Ammon's horn (tissue), 1 donor: ENCODE measurements around the gene BDKRB1.
A peak's percentile ranks its signal among the peaks of the same experiment; 100 is the strongest.
"Not testable (repeated sequence)": the region's sequence is repeated elsewhere in the genome, so short reads cannot be mapped to it uniquely, and the experiment has no call there.

ENCODE experiments used
- DNase-seq: peaks from one replicate; pipeline ENCODE4 v3.0.0-alpha.2; 2016; ENCODE audit warnings: low spot score

Gene BDKRB1

DNA sequence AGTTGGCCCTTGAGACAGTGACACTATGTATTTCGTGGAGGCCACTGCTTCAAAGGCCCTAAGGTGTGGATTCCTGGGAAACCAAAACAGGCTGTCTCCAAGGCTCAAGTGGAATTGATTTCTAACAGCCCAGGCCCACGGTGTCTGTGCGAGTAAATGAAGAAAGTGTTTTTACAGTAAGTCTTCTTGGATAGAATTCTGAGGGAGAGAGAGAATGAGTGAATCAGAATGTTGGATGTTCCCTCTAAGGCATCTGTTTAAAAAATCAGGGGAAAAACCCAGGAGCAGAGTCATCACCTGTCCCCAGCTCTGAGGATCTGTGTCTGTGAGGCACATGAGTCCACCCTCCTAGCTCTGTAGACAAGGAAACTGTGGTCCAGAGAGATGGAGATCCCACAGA lies 22.3 kb upstream of the BDKRB1 start:
- no peak for DNase-seq

DNA sequence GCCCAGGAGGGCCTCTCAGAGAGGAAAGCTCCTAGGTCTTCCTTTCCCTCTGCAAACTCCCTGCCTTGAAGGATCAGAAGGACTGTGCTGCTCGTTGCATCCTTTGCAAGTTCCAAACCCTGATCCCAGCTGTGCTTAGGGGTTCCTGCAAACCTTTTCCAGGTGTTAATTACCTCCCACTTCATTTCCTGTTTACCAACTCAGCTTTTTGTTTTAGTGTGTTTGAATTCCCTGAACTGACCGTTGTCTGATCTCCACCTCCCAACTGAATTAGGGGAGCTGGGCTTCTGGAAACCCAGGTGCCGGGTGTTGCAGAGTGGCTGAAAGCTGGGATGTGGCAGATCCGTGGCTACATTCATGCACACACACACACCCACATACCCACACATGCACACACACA lies 20.6 kb upstream of the BDKRB1 start:
- no peak for DNase-seq

DNA sequence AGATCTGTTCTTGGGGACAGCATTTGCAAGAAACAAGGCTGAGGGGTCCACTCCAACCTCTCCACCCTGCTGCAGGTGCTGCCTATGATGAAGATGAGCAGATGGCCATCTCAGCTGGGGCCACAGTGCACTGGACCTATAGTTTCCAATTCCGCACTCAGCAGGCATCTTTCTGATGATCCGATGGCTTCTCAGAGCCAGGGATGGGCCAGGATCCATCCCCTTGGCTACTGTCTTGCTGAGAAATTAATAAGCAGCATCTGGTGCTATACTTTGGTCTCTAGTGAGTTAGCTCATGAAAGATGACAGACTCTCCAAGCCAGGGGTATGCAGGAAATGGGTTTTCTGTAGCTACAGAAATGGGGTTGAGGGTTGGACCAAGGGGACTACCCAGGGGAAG lies 18.4 kb upstream of the BDKRB1 start:
- DNase-seq = no peak

DNA sequence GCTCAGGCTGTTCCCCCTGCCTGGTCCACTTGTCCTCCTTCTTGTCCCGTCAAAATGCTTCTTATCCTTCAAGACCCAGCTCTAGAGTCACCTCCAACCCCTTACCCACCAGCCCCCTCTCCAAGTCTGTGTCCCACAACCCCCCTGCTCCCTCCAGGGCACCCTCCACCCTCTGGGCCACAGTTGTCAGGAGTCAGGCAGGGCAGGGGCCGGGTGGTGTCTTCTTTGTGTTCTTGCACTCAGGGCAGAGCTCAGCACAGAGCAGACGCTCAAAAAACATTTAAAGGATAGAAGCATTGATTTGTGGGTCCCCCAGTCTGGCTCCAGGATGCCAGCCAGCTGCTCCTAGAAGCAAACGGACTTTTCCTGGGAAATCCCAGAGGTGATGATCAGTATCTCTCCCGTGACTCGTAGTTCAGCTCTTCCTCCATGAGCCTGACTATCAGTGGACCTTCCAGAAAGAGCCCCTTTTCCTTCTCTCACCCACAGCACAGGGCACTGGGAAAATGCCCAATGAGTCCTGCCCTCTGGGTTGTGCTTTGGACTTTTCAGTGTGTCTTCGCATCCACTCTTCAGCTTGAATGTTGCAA lies 17.2 kb upstream of the BDKRB1 start:
- DNase-seq = no peak

DNA sequence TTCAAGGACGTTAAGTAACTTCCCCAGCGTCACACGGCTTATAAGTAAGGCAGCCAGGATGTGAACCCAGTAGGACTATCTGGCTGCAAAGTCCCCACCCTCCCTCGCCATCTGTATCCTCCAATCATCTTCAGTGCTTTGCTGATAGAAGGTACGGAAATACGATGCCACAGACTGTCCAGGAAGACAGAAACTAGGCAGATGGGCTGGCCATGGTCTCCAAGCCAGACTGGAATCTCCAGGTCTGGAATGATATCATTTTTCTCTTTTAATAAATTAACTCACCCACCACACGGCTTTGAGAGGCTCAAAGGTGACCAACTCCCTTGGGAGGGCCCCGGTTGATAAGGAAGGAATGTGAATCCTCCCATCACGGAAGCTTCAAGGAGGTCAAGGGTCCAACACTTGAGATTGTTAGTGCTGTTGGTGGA lies 16.3 kb upstream of the BDKRB1 start:
- no peak for DNase-seq

DNA sequence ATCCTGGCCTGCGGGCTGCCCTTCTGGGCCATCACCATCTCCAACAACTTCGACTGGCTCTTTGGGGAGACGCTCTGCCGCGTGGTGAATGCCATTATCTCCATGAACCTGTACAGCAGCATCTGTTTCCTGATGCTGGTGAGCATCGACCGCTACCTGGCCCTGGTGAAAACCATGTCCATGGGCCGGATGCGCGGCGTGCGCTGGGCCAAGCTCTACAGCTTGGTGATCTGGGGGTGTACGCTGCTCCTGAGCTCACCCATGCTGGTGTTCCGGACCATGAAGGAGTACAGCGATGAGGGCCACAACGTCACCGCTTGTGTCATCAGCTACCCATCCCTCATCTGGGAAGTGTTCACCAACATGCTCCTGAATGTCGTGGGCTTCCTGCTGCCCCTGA lies 15.4 kb upstream of the BDKRB1 start:
- no peak for DNase-seq

DNA sequence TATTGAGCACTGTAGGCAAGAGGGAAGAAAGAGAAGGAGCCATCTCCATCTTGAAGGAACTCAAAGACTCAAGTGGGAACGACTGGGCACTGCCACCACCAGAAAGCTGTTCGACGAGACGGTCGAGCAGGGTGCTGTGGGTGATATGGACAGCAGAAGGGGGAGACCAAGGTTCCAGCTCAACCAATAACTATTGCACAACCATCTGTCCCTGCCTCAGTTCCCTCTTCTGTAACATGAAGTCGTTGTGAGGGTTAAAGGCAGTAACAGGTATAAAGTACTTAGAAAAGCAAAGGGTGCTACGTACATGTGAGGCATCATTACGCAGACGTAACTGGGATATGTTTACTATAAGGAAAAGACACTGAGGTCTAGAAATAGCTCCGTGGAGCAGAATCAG lies 13.9 kb upstream of the BDKRB1 start:
- no peak for DNase-seq

DNA sequence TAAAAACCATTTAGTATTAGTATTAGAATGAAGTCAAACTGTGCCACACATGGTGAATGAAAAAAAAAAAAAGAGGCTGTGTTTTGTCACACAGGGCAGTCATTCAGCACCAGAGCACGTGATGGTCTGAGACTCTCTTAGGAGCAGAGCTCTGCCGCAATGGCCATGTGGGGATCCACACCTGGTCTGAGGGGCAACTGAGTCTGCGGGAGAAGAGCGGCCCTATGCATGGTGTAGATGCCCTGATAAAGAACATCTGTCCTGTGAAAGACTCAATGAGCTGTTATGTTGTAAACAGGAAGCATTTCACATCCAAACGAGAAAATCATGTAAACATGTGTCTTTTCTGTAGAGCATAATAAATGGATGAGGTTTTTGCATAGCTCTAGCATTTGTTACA lies 12.2 kb upstream of the BDKRB1 start:
- peak; percentile 31 for DNase-seq

DNA sequence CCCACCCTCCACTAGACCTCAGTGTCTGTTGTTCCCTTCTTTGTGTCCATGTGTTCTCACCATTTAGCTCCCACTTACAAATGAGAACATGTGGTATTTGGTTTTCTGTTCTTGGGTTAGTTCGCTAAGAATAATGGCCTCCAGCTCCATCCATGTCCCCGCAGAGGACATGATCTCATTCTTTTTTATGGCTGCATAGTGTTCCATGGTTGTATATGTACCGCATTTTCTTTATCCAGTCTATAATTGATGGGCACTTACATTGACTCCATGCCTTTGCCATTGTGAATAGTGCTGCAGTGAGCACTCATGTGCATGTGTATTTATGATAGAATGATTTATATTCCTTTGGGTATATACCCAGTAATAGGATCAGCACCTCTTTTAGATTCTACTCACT lies 10.9 kb upstream of the BDKRB1 start:
- DNase-seq = not testable (repeated sequence)

DNA sequence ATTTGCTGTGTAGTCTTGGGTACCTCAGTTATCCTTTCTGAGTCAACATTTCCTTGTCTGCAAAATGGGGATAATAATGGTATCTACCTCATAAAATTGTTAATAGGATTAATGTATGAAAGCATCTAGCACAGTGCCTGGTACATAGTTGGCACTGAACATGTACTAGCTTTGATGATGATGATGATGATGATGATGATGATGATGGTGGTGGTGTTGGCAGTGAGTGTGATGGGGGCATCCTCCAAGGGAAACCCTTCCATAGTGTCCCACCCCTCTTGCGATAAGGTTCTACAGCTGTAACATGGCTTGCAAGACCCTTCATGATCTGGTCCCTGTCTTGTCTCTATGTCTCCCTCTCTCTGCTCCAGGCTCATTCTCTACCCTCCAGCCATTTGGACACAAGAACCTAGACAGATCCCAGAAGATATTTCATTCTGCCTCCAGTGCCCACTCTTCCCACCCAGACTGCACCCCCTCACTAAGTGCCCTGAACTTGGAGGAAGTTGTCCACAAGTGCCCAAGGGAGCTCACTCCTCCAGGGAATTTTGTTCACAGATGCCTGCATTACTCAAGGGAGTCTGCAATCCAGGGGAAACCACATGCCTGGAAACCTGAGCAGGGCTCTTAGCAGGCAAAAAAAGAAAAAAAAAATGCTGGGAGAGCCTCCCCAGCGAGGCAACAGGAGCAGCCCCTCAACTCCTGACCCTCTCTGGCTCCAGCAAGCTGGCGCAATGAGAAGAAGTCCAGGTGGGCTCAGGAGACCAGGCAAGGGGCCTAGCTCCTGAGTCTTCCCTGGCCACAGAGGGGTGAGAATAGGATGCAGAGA lies 10.1 kb upstream of the BDKRB1 start:
- no peak for DNase-seq

DNA sequence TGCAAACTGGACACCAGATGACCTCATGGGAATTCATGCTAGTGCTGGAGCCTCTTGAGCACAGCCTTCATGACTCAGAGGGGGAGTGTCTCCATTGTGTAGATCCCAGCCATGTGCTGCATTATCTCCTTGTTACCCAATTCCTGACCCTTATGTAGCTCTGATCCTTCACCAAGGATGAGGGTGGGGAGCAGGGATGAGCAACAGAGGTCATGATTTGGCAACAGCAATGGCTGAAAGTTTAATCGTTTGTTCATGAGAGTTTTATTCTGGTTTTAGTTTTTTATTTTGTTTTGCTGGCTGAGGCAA lies 9.5 kb upstream of the BDKRB1 start:
- no peak for DNase-seq

DNA sequence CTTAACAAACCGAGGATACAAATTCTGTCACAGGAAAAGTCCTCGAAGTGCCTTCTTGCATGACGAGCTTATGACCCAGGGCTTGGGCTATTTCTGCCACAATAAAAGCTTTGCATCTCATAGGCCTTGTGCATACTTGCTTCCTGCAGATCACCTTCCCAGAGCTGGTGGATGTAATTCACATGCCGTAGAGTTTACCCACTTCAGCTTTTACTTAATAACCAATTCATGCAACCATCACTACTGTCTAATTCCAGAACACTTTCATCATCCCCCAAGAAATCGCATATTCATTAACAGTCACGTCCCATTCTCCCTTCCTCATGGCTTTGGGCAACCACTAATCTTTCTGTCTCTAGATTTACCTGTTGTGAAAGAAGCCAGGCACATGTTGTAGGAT lies 9.0 kb upstream of the BDKRB1 start:
- DNase-seq = no peak

DNA sequence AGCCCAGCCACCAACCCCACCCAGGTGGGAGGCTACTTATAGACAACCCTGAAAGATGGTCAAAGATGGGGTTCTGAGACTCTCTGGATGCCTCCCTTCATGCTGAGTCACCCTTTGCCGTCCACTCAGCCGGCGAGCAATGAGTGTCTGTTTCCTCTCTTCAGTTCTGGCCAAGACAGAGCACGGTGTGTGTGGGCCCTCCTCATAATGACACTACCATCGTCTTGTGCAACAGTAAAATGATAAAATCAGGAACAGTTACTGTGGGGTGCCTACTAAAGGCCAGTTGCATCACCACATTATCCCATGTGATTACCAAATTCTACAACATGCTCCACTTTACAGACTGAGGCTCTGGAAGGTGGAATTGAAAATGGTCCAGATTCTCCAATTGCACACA lies 7.0 kb upstream of the BDKRB1 start:
- DNase-seq = no peak

DNA sequence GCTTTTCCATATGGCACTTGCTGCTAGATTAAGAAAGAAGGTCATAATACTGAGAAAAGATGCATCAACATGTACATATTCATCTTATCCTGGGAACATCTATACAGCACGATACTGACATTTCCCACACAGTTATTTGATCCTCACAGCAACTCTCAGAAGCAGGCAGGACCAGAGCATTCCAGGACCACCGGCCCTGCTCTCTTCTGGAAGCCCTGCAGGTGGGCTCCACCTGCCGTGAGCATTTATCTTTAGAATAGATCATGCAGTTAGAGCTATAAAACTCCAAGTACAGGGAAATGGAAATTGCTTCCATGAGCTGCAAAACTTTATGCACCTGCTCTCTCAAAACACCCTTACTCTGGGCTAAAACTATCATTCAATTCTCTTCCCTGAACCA lies 5.5 kb upstream of the BDKRB1 start:
- no peak for DNase-seq

DNA sequence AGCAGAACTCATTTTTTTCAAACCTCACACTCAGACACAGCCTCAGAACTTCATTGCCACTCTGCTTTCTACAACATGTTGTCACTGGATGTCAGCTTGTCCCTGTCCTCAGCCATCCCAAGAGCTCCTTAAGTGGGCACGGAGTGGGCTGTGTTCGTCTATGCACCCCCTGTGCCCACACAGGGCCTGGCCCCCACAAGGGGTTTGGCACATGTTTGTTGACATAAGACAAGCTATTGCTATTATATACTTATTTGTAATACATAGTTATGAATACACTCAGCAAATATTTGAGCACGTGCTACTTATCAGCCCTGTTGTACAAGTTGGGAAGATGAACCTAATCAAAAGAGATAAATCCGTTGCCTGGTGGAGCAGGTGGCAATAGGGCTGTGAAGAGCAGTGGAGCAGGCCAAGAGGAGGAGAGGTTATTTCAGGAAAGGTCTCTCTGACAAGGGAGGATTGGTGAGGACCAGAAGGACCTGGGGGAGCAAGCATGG lies 4.3 kb upstream of the BDKRB1 start:
- DNase-seq = no peak

DNA sequence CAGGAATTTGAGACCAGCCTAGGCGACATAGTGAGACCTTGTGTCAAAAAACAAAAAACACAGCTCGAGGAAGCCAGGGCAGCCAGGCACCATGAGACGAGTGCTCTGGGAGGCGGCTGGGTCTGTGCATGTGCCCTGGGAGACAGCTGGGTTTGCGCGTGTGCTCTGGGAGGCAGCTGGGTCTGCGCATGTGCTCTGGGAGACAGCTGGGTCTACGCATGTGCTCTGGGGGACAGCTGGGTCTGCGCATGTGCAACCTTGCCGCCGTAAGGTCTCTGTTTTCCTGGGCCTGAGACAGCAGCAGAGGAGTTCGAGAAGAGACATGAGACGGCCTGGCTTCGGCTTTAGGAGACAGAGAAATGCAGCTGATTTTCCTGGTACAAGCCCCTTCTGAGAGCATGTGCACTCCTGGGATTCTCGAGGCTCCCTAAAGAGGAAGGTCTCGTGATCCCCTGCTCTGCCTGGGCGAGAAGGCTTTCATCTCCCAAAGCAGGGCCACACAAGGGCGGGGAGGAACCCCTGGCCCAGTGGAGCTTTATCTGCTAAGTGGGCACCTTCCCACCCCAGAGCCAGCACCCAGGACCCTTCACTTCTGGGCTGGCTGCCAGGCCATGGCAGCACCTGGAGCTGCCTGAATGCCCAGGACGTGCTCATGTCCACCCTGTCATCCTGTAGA lies 3.5 kb upstream of the BDKRB1 start:
- DNase-seq = no peak

DNA sequence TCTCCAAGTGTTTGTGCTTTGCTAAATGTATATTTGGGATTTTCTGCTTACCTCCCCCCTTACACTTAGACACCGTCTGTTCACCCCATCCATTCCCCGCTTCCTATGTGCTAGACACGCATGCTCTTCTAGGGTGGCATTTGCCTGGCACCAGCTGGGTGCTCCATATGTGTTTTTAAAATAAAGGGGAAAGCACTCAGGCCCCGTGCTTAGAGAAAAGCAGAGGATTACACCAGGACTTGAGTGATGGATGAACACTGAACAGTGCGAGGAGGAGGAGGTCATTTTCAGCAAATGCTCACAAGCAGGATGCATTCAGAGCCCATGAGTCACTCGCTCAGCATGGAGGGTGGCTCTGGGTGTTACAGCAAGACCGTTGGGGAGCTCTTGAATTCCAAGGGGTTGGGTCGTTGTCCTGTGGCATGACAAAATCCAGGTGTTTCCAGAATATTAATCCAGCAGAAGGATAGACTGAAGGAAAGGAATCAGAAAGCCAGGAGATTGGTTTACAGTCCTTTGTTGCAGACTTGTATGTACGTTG lies 2.9 kb upstream of the BDKRB1 start:
- no peak for DNase-seq

DNA sequence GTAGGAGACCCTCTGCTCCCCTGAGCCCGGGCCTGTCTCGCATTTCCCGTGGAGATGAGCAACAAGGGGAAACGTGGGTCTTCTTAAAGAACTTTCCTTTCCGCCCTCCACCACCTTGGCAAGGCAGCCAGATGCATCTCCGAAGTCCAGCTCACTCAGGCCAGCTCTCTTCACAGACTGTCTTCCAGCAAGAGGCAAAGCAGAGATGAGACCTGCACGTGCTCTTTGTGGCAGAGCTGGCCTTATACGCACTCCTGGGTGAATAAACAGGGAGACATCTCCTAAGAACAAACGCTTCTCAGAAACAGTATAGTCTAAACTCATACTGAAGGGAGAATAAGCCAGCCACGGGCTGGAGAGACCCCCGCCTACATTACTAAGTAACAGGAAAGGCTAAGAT lies 1.3 kb upstream of the BDKRB1 start:
- DNase-seq = no peak

DNA sequence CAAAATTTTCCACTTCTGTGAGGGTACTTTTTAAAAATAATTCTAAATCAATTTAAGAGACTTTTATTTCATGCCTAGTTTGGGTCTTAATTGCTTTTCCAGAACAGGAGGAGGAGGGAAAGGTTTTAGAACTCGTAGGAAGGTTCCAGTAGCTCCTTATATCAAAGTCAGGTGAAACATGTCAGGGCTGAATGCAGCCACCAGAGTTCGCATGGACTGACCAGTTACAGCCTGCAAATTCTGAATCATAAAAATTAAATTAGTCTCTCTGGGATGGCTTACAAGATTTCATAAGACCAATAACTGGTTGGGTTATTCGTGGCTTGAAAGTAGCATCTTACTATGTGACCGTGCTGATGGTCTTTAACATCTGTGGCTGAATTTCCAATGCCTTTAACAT lies 397 bp downstream of the BDKRB1 start:
- DNase-seq = no peak

DNA sequence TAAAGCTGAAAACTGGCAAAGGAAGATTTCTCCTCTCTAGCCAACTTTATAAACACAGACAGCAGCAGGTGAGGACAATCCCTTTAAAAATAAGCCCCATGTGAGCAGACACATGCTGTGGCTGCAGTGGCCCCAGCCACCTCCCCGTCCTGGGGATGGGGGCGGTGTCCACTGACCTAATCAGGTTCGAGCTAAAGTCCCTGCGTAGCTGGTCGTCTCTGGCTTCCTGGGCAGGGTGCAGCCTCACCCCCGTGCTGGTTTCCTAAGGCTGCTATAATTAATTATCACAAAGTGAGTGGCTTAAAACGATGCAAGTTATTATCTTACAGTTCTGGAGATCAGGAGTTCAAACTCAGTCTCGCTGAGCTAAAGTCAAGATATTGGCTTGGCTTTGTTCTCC lies 1.0 kb downstream of the BDKRB1 start:
- DNase-seq = no peak

DNA sequence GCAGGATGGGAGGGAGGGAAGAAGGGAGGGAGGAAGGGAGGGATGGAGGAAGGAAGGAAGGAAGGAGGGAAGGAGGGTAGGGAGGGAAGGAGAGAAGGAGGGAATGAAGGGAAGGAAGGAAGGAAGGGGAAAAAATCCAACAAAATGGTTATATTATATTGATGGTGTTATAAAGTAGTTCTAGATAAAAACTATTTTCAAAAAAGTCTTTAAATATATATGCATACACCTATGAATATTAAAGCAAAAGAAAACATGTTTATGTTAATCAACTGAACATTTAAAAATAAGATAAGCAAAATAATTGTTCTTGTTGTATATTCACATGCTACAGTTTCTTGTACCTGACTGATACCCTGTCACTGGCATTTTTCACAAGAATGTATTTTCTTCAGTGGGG lies 1.9 kb downstream of the BDKRB1 start:
- DNase-seq = no peak

DNA sequence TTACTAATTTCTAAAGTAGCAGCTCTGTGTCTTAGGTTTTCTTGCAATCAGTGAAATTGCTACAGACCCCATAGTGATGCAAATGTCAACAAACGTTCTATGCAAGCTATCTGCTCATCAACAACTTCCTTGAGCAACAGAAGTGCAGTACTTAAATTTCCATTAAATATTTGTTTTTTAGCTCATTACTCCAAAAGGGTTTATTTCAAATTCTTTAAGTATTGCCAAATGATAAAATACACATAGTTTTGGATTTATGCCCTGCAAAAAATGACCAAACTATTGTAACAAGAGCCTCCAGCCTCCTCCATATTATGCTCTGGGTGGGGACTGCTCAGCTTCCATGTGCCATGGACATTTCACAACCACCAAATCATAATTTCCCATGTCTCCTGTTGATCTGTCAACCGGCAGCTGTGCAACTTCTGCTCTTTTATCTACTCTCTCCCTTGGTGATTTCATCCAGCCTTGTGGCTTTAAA lies 4.4 kb downstream of the BDKRB1 start:
- no peak for DNase-seq

DNA sequence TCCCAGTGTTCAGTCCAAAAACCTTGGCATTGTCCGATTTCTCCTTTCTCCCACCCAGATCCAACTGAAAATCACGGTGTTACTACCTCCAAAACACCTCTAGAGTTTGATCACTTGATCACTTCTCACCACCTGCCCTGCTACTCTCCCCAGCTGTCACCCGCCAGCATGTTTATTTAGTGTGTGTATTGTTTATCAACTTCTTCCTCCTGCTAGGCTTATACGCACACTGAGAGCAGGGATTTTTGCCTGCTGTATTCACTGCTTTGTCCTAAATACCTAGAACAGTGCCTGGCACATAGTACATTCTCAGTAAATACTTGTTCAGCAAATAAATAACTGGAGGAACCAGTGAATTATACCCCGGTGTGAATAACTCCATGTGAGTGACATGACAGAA lies 5.0 kb downstream of the BDKRB1 start:
- DNase-seq = no peak
